Inflammatory macrophage (primary cell): ENCODE data around the gene TNKS2.
"Not testable (repeated sequence)": the region's sequence is repeated elsewhere in the genome, so short reads cannot be mapped to it uniquely, and the experiment has no call there.

Source experiments
- DNase-seq, 2 donors: peaks; one replicate each; pipeline ENCODE4 v3.0.0-alpha.2; 2020 to 2022
- total RNA-seq, 18 experiments: gene quantifications; one replicate each; lab custom pipeline; 2026; ENCODE audit warnings: mixed read lengths in 6 of 18, inconsistent platforms in 2 of 18; lab: John Stamatoyannopoulos, UW

The TNKS2 gene
- total RNA-seq, result 83.3 to 201 (median 143) reads per million in 18 experiments

GRCh38 chr10:91797874-91798648 is at the start of gene TNKS2:
TSS of gene TNKS2 (plus strand) at chr10:91798426. CDS start at chr10:91798691, 265 bp downstream.
- DNase-seq, result peak; percentile 96

- DNase-seq, result not testable (repeated sequence)
Observed at GRCh38 chr10:91749592-91749991, 48.6 kb upstream of the TNKS2 start.

GRCh38 chr10:91756286-91756685 is 41.9 kb upstream of the TNKS2 start:
- no peak for DNase-seq

GRCh38 chr10:91758303-91759146 is 39.7 kb upstream of the TNKS2 start:
- peak; percentile 48 to 58 for DNase-seq

- DNase-seq, result no peak
Observed at GRCh38 chr10:91759581-91759986, 38.6 kb upstream of the TNKS2 start.

- peak; percentile 22 to 53 for DNase-seq
Observed at GRCh38 chr10:91761721-91762120, 36.5 kb upstream of the TNKS2 start.

- no peak for DNase-seq
Observed at GRCh38 chr10:91762878-91763277, 35.3 kb upstream of the TNKS2 start.

- no peak for DNase-seq
Observed at GRCh38 chr10:91766676-91767075, 31.6 kb upstream of the TNKS2 start.

GRCh38 chr10:91768123-91768522 is 30.1 kb upstream of the TNKS2 start:
- DNase-seq, result peak in 1 of 2 donors; percentile 39

GRCh38 chr10:91771907-91772306 is 26.3 kb upstream of the TNKS2 start:
- DNase-seq, result no peak

GRCh38 chr10:91772461-91772860 is 25.8 kb upstream of the TNKS2 start:
- no peak for DNase-seq

- DNase-seq, result no peak
Observed at GRCh38 chr10:91772869-91773268, 25.4 kb upstream of the TNKS2 start.

GRCh38 chr10:91774571-91774970 is 23.7 kb upstream of the TNKS2 start:
- no peak for DNase-seq

- DNase-seq, result no peak
Observed at GRCh38 chr10:91775731-91776130, 22.5 kb upstream of the TNKS2 start.

GRCh38 chr10:91776266-91776665 is 22.0 kb upstream of the TNKS2 start:
- DNase-seq, result no peak

GRCh38 chr10:91778485-91778884 is 19.7 kb upstream of the TNKS2 start:
- DNase-seq, result no peak

GRCh38 chr10:91779011-91779605 is 19.1 kb upstream of the TNKS2 start:
- no peak for DNase-seq

- DNase-seq, result no peak
Observed at GRCh38 chr10:91782539-91782938, 15.7 kb upstream of the TNKS2 start.

GRCh38 chr10:91785830-91786229 is 12.4 kb upstream of the TNKS2 start:
- DNase-seq, result no peak

GRCh38 chr10:91787258-91787657 is 11.0 kb upstream of the TNKS2 start:
- DNase-seq, result no peak

GRCh38 chr10:91787810-91788209 is 10.4 kb upstream of the TNKS2 start:
- DNase-seq, result no peak

GRCh38 chr10:91788527-91788926 is 9.7 kb upstream of the TNKS2 start:
- DNase-seq, result no peak

GRCh38 chr10:91796331-91797047 is 1.7 kb upstream of the TNKS2 start:
- DNase-seq, result no peak
